Measurements from ENCODE around the gene SPSB2. TPM values are rescaled to one million over a fixed set of nuclear protein-coding genes. Genes with fewer than 3 reads are reported as not detected.

The SPSB2 gene
- total RNA-seq, 4 donors from 2014 or later, result 4.5 to 21.0 (median 8.2) TPM

GRCh38 chr12:6917491-6918231 lies 44.6 kb upstream of the SPSB2 start:
- Histone ChIP-seq H3K4me3 (no peak overlapping the region), H3K4me1 (peaks cover 13 to 21% (median 17%) of the 10 kb centered on the region in 4 donors), H3K36me3 (no peaks in the 10 kb centered on the region), H3K27me3 (peaks cover 15% of the 10 kb centered on the region), H3K27ac (no peak overlapping the region), H3K9me3 (no peaks in the 10 kb centered on the region)
- TF ChIP-seq POLR2AphosphoS5 (IDR thresholded peaks at IDR 0.05) (no peak), CTCF (IDR thresholded peaks at IDR 0.05) (no peak), POLR2A (IDR thresholded peaks at IDR 0.05) (no peak), EP300 (IDR thresholded peaks at IDR 0.05; ENCODE audit: low read depth) (no peak)
- DNase-seq, result no peak
- intact Hi-C loops (cut with DNase I; ENCODE audit: low total_unique reads) (no loop called here), in situ Hi-C loops (cut with MboI; ENCODE audit: low pct_ligation_motif_present in 1 of 4, low pct_unique_long_range_greater_than_20kb in 1 of 4, low sequenced_read_pairs in 3 of 4) (loop anchor here in 1 of 4 donors (25.0 kb wide), 1 partner anchor 195 kb away; the partner anchor contains the start of gene C1RL)
- 76 to 89% methylated on average over 5 to 14 of the region's 14 CpGs for WGBS, 2 donors (ENCODE audit: low coverage in 1 of 2)

- no peak for TF ChIP-seq EP300 (IDR thresholded peaks at IDR 0.05; ENCODE audit: low read depth)
- TF ChIP-seq CTCF (IDR thresholded peaks at IDR 0.05), result no peak
- TF ChIP-seq POLR2A (IDR thresholded peaks at IDR 0.05), result no peak
- TF ChIP-seq POLR2AphosphoS5 (IDR thresholded peaks at IDR 0.05), result no peak
- no peaks in the 10 kb centered on the region for H3K9me3 ChIP-seq
- H3K27me3 ChIP-seq, result peaks cover 18% of the 10 kb centered on the region
- H3K27ac ChIP-seq, result no peak overlapping the region
- H3K36me3 ChIP-seq, result no peaks in the 10 kb centered on the region
- H3K4me1 ChIP-seq, result peaks cover 13 to 21% (median 17%) of the 10 kb centered on the region in 4 donors
- 91 to 94% methylated on average over 5 to 11 of the region's 11 CpGs for WGBS, 2 donors (ENCODE audit: low coverage in 1 of 2)
- H3K4me3 ChIP-seq, result no peak overlapping the region
- no peak for DNase-seq
- intact Hi-C loops (cut with DNase I; ENCODE audit: low total_unique reads) (no loop called here), in situ Hi-C loops (cut with MboI; ENCODE audit: low pct_ligation_motif_present in 1 of 4, low pct_unique_long_range_greater_than_20kb in 1 of 4, low sequenced_read_pairs in 3 of 4) (loop anchor here in 1 of 4 donors (25.0 kb wide), 1 partner anchor 196 kb away; the partner anchor contains the start of gene C1RL)
Measured at GRCh38 chr12:6916426-6917200, 43.5 kb upstream of the SPSB2 start.

GRCh38 chr12:6915789-6916285 lies 42.7 kb upstream of the SPSB2 start:
- Histone ChIP-seq H3K9me3 (no peaks in the 10 kb centered on the region), H3K4me3 (no peak overlapping the region), H3K36me3 (no peaks in the 10 kb centered on the region), H3K4me1 (peaks cover 13 to 21% (median 17%) of the 10 kb centered on the region in 4 donors), H3K27ac (peak overlapping the region in 1 of 4 donors; percentile 90), H3K27me3 (peaks cover 18% of the 10 kb centered on the region)
- TF ChIP-seq EP300 (IDR thresholded peaks at IDR 0.05; ENCODE audit: low read depth) (no peak), POLR2A (IDR thresholded peaks at IDR 0.05) (no peak), CTCF (IDR thresholded peaks at IDR 0.05) (no peak), POLR2AphosphoS5 (IDR thresholded peaks at IDR 0.05) (no peak)
- in situ Hi-C loops (cut with MboI; ENCODE audit: low pct_ligation_motif_present in 1 of 4, low pct_unique_long_range_greater_than_20kb in 1 of 4, low sequenced_read_pairs in 3 of 4) (loop anchor here in 1 of 4 donors (25.0 kb wide), 1 partner anchor 196 kb away; the partner anchor contains the start of gene C1RL), intact Hi-C loops (cut with DNase I; ENCODE audit: low total_unique reads) (no loop called here)
- no peak for DNase-seq
- WGBS, 2 donors (ENCODE audit: low coverage in 1 of 2), result 71% methylated on average over 14 of the region's 14 CpGs; no CpG with 5 or more reads in 1 of the 2 donors
